HG02610 (cell line): ENCODE results near the gene FAM171A1.
"Not testable (repeated sequence)": the region's sequence is repeated elsewhere in the genome, so short reads cannot be mapped to it uniquely, and the experiment has no call there.

Source experiments
- ATAC-seq: cut with Tn5 transposase; IDR thresholded peaks from one replicate; pipeline ENCODE4 v1.9.1; 2021; ENCODE audit warnings: mild to moderate bottlenecking, moderate library complexity; ENCODE audit not compliant: unreplicated experiment

The FAM171A1 gene

GRCh38 chr10:15321431-15322341, 49.4 kb downstream of the FAM171A1 start:
- ATAC-seq: no peak

- ATAC-seq: no peak
Observed at GRCh38 chr10:15320522-15321203, 50.4 kb downstream of the FAM171A1 start.

GRCh38 chr10:15320118-15320517, 51.0 kb downstream of the FAM171A1 start:
- no peak for ATAC-seq

- no peak for ATAC-seq
Observed at GRCh38 chr10:15316871-15317464, 54.1 kb downstream of the FAM171A1 start.

GRCh38 chr10:15316145-15316544, 54.9 kb downstream of the FAM171A1 start:
- no peak for ATAC-seq

- ATAC-seq: no peak
Observed at GRCh38 chr10:15315286-15315685, 55.8 kb downstream of the FAM171A1 start.

- no peak for ATAC-seq
Observed at GRCh38 chr10:15314482-15315045, 56.5 kb downstream of the FAM171A1 start.

GRCh38 chr10:15313843-15314242, 57.2 kb downstream of the FAM171A1 start:
- ATAC-seq: no peak

- no peak for ATAC-seq
Observed at GRCh38 chr10:15313047-15313446, 58.0 kb downstream of the FAM171A1 start.

GRCh38 chr10:15311569-15312280, 59.4 kb downstream of the FAM171A1 start:
- ATAC-seq: no peak

GRCh38 chr10:15310776-15311568, 60.1 kb downstream of the FAM171A1 start:
- ATAC-seq: no peak

GRCh38 chr10:15309221-15309620, 61.9 kb downstream of the FAM171A1 start:
- ATAC-seq: no peak

- no peak for ATAC-seq
Observed at GRCh38 chr10:15306735-15307280, 64.3 kb downstream of the FAM171A1 start.

GRCh38 chr10:15305634-15306033, 65.5 kb downstream of the FAM171A1 start:
- no peak for ATAC-seq

GRCh38 chr10:15305161-15305560, 65.9 kb downstream of the FAM171A1 start:
- ATAC-seq: no peak

- ATAC-seq: not testable (repeated sequence)
Observed at GRCh38 chr10:15302188-15302956, 68.7 kb downstream of the FAM171A1 start.

GRCh38 chr10:15300697-15301096, 70.4 kb downstream of the FAM171A1 start:
- no peak for ATAC-seq

- no peak for ATAC-seq
Observed at GRCh38 chr10:15300145-15300544, 70.9 kb downstream of the FAM171A1 start.

- ATAC-seq: no peak
Observed at GRCh38 chr10:15296701-15297100, 74.4 kb downstream of the FAM171A1 start.
